Measurements from ENCODE around the gene VWA5B2.
A peak's percentile ranks its signal among the peaks of the same experiment; 100 is the strongest.

Gene VWA5B2

GRCh38 chr3:184229394-184230080 lies at the start of gene VWA5B2:
Gene VWA5B2, plus strand, starts transcription at chr3:184229585. Its CDS starts 944 bp downstream, at chr3:184230529.
- DNase-seq (ENCODE audit: low read depth), result no peak

GRCh38 chr3:184180165-184180564 lies 49.2 kb upstream of the VWA5B2 start:
- DNase-seq (ENCODE audit: low read depth), result peak; percentile 25

GRCh38 chr3:184181596-184181995 lies 47.8 kb upstream of the VWA5B2 start:
- DNase-seq (ENCODE audit: low read depth), result no peak

GRCh38 chr3:184183679-184184078 lies 45.7 kb upstream of the VWA5B2 start:
- DNase-seq (ENCODE audit: low read depth), result no peak

GRCh38 chr3:184184546-184185230 lies 44.7 kb upstream of the VWA5B2 start:
- no peak for DNase-seq (ENCODE audit: low read depth)

- peak; percentile 98 for DNase-seq (ENCODE audit: low read depth)
These were observed 43.8 kb upstream of the VWA5B2 start for GRCh38 chr3:184185461-184186183.

- DNase-seq (ENCODE audit: low read depth), result peak; percentile 76
These were observed 43.0 kb upstream of the VWA5B2 start, which contains the start of gene ABCF3 for GRCh38 chr3:184186184-184186901. Gene ABCF3, plus strand, starts transcription at chr3:184186199. Its CDS starts 9 bp downstream, at chr3:184186208.

- no peak for DNase-seq (ENCODE audit: low read depth)
These were observed 42.5 kb upstream of the VWA5B2 start for GRCh38 chr3:184186902-184187207.

GRCh38 chr3:184188080-184188479 lies 41.3 kb upstream of the VWA5B2 start:
- no peak for DNase-seq (ENCODE audit: low read depth)

- DNase-seq (ENCODE audit: low read depth), result no peak
These were observed 40.0 kb upstream of the VWA5B2 start for GRCh38 chr3:184189421-184189820.

- no peak for DNase-seq (ENCODE audit: low read depth)
These were observed 36.5 kb upstream of the VWA5B2 start for GRCh38 chr3:184192889-184193288.

GRCh38 chr3:184193991-184194539 lies 35.3 kb upstream of the VWA5B2 start:
- DNase-seq (ENCODE audit: low read depth), result no peak

- DNase-seq (ENCODE audit: low read depth), result no peak
These were observed 32.8 kb upstream of the VWA5B2 start for GRCh38 chr3:184196536-184196935.

GRCh38 chr3:184198509-184198908 lies 30.9 kb upstream of the VWA5B2 start:
- no peak for DNase-seq (ENCODE audit: low read depth)

- DNase-seq (ENCODE audit: low read depth), result no peak
These were observed 28.6 kb upstream of the VWA5B2 start for GRCh38 chr3:184200825-184201224.

- no peak for DNase-seq (ENCODE audit: low read depth)
These were observed 25.9 kb upstream of the VWA5B2 start for GRCh38 chr3:184203526-184203925.

- peak; percentile 40 for DNase-seq (ENCODE audit: low read depth)
These were observed 20.1 kb upstream of the VWA5B2 start for GRCh38 chr3:184209146-184209923.

GRCh38 chr3:184211297-184211696 lies 18.1 kb upstream of the VWA5B2 start:
- DNase-seq (ENCODE audit: low read depth), result no peak

- no peak for DNase-seq (ENCODE audit: low read depth)
These were observed 17.7 kb upstream of the VWA5B2 start for GRCh38 chr3:184211718-184212117.

GRCh38 chr3:184218814-184219213 lies 10.6 kb upstream of the VWA5B2 start:
- DNase-seq (ENCODE audit: low read depth), result no peak

- DNase-seq (ENCODE audit: low read depth), result no peak
These were observed 6.9 kb upstream of the VWA5B2 start for GRCh38 chr3:184222521-184222920.

Data from fibroblast of gingiva (primary cell).